ENCODE results near the gene PLA2R1. TPM values are rescaled to one million over a fixed set of nuclear protein-coding genes. Genes with fewer than 3 reads are reported as not detected.

Gene PLA2R1
- total and polyA plus RNA-seq, 10 of the 15 experiments (the other 5 are each of a cell fraction or from before 2014, with no cell fraction given) = 0.01 to 0.05 (median 0.02) TPM; not detected in 6

GRCh38 chr2:159890551-159891266 is 171.7 kb downstream of the PLA2R1 start (continued):
- TF ChIP-seq BCLAF1 (IDR thresholded peaks at IDR 0.05) = no peak
- TF ChIP-seq RB1 (IDR thresholded peaks at IDR 0.05; ENCODE audit: borderline replicate concordance) = no peak
- TF ChIP-seq ZBTB40 (IDR thresholded peaks at IDR 0.05; ENCODE audit: borderline replicate concordance) = no peak
- no peak for TF ChIP-seq BCL3 (IDR thresholded peaks at IDR 0.05; ENCODE audit: borderline replicate concordance, insufficient read depth, low read depth, low read length, poor library complexity, severe bottlenecking)
- no peak for TF ChIP-seq POLR2A (IDR thresholded peaks at IDR 0.05; ENCODE audit: low read depth, low read length)
- TF ChIP-seq CUX1 (IDR thresholded peaks at IDR 0.05; ENCODE audit: insufficient replicate concordance, low read depth, low read length) = no peak
- 0 out of 2 replicates have a peak, but pooled peaks have one; percentile 16 for TF ChIP-seq RUNX3 (IDR thresholded peaks at IDR 0.05; ENCODE audit: low read length)
- peak; percentile 16; the same call in 1 of the 2 replicates for TF ChIP-seq CREM (IDR thresholded peaks at IDR 0.05; ENCODE audit: low read depth)
- no peak for TF ChIP-seq ZNF592 (IDR thresholded peaks at IDR 0.05)
- no peak for TF ChIP-seq TARDBP (IDR thresholded peaks at IDR 0.05; ENCODE audit: borderline replicate concordance)
